ENCODE results near the gene EME1. TPM values are rescaled to one million over a fixed set of nuclear protein-coding genes. Genes with fewer than 3 reads are reported as not detected.

The EME1 gene
- total and polyA plus RNA-seq, 2 of the 13 experiments (the other 11 are each of a cell fraction or from before 2014, with no cell fraction given): 20.7 to 24.6 TPM

- TF ChIP-seq SSRP1 (CRISPR knock-in tag; IDR thresholded peaks at IDR 0.05) (no peak), HES4 (CRISPR knock-in tag; IDR thresholded peaks at IDR 0.05; ENCODE audit: borderline replicate concordance) (peak; percentile 91), HDAC6 (IDR thresholded peaks at IDR 0.05; ENCODE audit: low read depth, low read length) (no peak), BHLHE40 (IDR thresholded peaks at IDR 0.05; ENCODE audit: low read length) (0 out of 2 replicates have a peak, but pooled peaks have one; percentile 3), DBP (CRISPR knock-in tag; IDR thresholded peaks at IDR 0.05; ENCODE audit: not compliant biosample characterization) (peak; percentile 45), NR2F2 (IDR thresholded peaks at IDR 0.05; ENCODE audit: borderline replicate concordance, low read depth) (no peak), TRIM24 (CRISPR knock-in tag; IDR thresholded peaks at IDR 0.05) (no peak), ZNF567 (CRISPR knock-in tag; IDR thresholded peaks at IDR 0.05; ENCODE audit: borderline replicate concordance) (no peak), FOXA3 (CRISPR knock-in tag; IDR thresholded peaks at IDR 0.05) (no peak), ZSCAN21 (CRISPR knock-in tag; IDR thresholded peaks at IDR 0.05; ENCODE audit: borderline replicate concordance) (peak; percentile 40; the same call in 1 of the 2 replicates), ZC3H4 (CRISPR knock-in tag; IDR thresholded peaks at IDR 0.05; ENCODE audit: borderline replicate concordance) (no peak), ZKSCAN8 (CRISPR knock-in tag; IDR thresholded peaks at IDR 0.05; ENCODE audit: borderline replicate concordance) (no peak), SNAPC5 (CRISPR knock-in tag; IDR thresholded peaks at IDR 0.05; ENCODE audit: borderline replicate concordance) (no peak), JUN (CRISPR knock-in tag; IDR thresholded peaks at IDR 0.05) (no peak), ARID3A (IDR thresholded peaks at IDR 0.05; ENCODE audit: low read depth, low read length) (no peak), ZNF34 (CRISPR knock-in tag; IDR thresholded peaks at IDR 0.05; ENCODE audit: borderline replicate concordance) (no peak), PLSCR1 (CRISPR knock-in tag; IDR thresholded peaks at IDR 0.05; ENCODE audit: borderline replicate concordance) (no peak), ZIK1 (CRISPR knock-in tag; IDR thresholded peaks at IDR 0.05; ENCODE audit: borderline replicate concordance, low read depth) (peak; percentile 83; the same call in 1 of the 2 replicates), YEATS4 (CRISPR knock-in tag; IDR thresholded peaks at IDR 0.05; ENCODE audit: borderline replicate concordance) (peak; percentile 89), LCORL (IDR thresholded peaks at IDR 0.05) (no peak), LCORL (CRISPR knock-in tag; IDR thresholded peaks at IDR 0.05) (peak; percentile 60; the same call in 1 of the 2 replicates), ZNF354B (CRISPR knock-in tag; IDR thresholded peaks at IDR 0.05) (no peak), ZNF292 (CRISPR knock-in tag; IDR thresholded peaks at IDR 0.05; ENCODE audit: borderline replicate concordance, low read depth) (peak; percentile 36; the same call in 1 of the 2 replicates), NFKBIZ (CRISPR knock-in tag; IDR thresholded peaks at IDR 0.05) (no peak), CHCHD3 (CRISPR knock-in tag; IDR thresholded peaks at IDR 0.05) (no peak)
Observed at GRCh38 chr17:50345432-50346312, 27.4 kb upstream of the EME1 start, which contains the start of gene XYLT2 (continued).
